PC-9 (cell line): ENCODE data around the gene UBN2. TPM values are rescaled to one million over a fixed set of nuclear protein-coding genes. Genes with fewer than 3 reads are reported as not detected.

Source experiments
- BruUV-seq: library from RNA; stranded (reverse); fragments of 400-500 nt; replicated peaks from 2 replicates; lab custom pipeline; 2021; lab: Mats Ljungman, UMichigan
- CTCF ChIA-PET: fragments of 300-600 bp; sonication (Branson Sonifier 250); formaldehyde crosslinking; loops from one replicate; lab custom pipeline; 2022; ENCODE audit warnings: antibody characterized with exemption; lab: Charles Lee
- POLR2A ChIA-PET: fragments of 300-600 bp; sonication (Branson Sonifier 250); formaldehyde crosslinking; loops from one replicate; lab custom pipeline; 2022; ENCODE audit warnings: antibody characterized with exemption; ENCODE audit not compliant: unreplicated experiment; lab: Charles Lee
- DNase-seq, 2 experiments: peaks; one replicate each; pipeline versions ENCODE4 v3.0.0 to v3.0.0-alpha.2; 2015 to 2022; ENCODE audit warnings: mixed read lengths in 1 of 2
- H2AFZ ChIP-seq: fragments of 200-600 bp; sonication (generic); 2 replicates; pipeline ENCODE4 v1.8.1; 2017; ENCODE audit warnings: antibody characterized with exemption
- H3F3A ChIP-seq: fragments of 200-600 bp; sonication (generic); 2 replicates; pipeline ENCODE4 v1.8.1; 2017; ENCODE audit warnings: antibody characterized with exemption, mild to moderate bottlenecking, low read depth; ENCODE audit not compliant: insufficient read depth
- H3K27ac ChIP-seq: fragments of 200-600 bp; sonication (generic); 2 replicates; pipeline ENCODE4 v1.6.1; 2016; ENCODE audit warnings: mixed run types
- H3K27me3 ChIP-seq: fragments of 200-600 bp; sonication (generic); 2 replicates; pipeline ENCODE4 v1.6.1; 2016; ENCODE audit warnings: low read depth, mixed run types; ENCODE audit not compliant: insufficient read depth
- H3K36me3 ChIP-seq: fragments of 200-600 bp; sonication (generic); 2 replicates; pipeline ENCODE4 v1.6.1; 2016; ENCODE audit warnings: low read depth, mixed run types
- H3K4me1 ChIP-seq: fragments of 200-600 bp; sonication (generic); replicated peaks from 2 replicates; pipeline ENCODE4 v1.6.1; 2016; ENCODE audit warnings: mixed run types; ENCODE audit not compliant: insufficient read depth
- H3K4me2 ChIP-seq: fragments of 200-600 bp; sonication (generic); 2 replicates; pipeline ENCODE4 v1.6.1; 2017; ENCODE audit warnings: mixed run types
- H3K4me3 ChIP-seq: fragments of 200-600 bp; sonication (generic); 2 replicates; pipeline ENCODE4 v1.6.1; 2016; ENCODE audit warnings: mixed run types
- H3K79me2 ChIP-seq: fragments of 200-600 bp; sonication (generic); 2 replicates; pipeline ENCODE4 v1.6.1; 2017; ENCODE audit warnings: low read depth, mixed run types
- H3K9me2 ChIP-seq: fragments of 200-600 bp; sonication (generic); 2 replicates; pipeline ENCODE4 v1.8.1; 2017; ENCODE audit warnings: mild to moderate bottlenecking; ENCODE audit not compliant: insufficient read depth
- H3K9me3 ChIP-seq: fragments of 200-600 bp; sonication (generic); 2 replicates; pipeline ENCODE4 v1.8.1; 2016; ENCODE audit warnings: low read depth; ENCODE audit not compliant: insufficient read depth
- H4K20me1 ChIP-seq: fragments of 200-600 bp; sonication (generic); 2 replicates; pipeline ENCODE4 v1.8.1; 2017; ENCODE audit not compliant: insufficient read depth
- EZH2 ChIP-seq: fragments of 200-600 bp; sonication (generic); IDR thresholded peaks from 2 replicates; pipeline ENCODE4 v1.8.0; 2017; ENCODE audit warnings: antibody characterized with exemption, low read depth
- intact Hi-C: fragments of 100-400 bp; cut with micrococcal nuclease; formaldehyde crosslinking; loops from one replicate; pipeline ENCODE4 v1.10.0; 2022; ENCODE audit not compliant: unreplicated experiment
- total RNA-seq: library from RNA; stranded (reverse); gene quantifications from 2 replicates; pipeline ENCODE4 v1.2.3, GENCODE V29; 2021
- TF ChIP-seq, protein P1 (sequence below): fragments of 200-600 bp; sonication (generic); conservative IDR thresholded peaks from 2 replicates; pipeline ENCODE4 v1.6.1; 2017; ENCODE audit warnings: mixed run types, antibody characterized with exemption, mild to moderate bottlenecking, moderate library complexity

Gene UBN2
- total RNA-seq, 1 experiment from 2014 or later = 34.1 TPM

DNA sequence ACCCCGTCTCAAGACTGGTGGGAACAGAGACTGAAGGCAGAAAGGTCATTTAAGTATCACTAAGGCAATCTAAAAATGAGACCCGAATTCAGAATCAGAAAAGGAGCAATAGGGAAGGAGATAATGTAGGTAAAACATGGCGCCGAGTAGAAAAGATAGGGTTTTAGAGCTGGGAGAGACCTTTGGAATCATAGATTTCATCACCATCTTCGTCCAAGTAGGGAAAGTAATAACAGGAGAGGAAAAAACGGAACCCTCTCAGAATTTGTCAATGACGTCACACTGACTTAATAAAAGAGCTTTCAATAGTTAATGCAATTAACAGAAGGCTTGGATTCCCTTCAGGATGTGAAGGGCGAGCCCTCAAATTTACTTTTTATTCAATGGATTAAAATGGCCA, 1.0 kb upstream of the UBN2 start:
- H3K27ac ChIP-seq = peak overlapping the region; percentile 41; the same call in 1 of the 2 replicates
- POLR2A ChIA-PET = interaction anchor here (0.7 kb wide), 1 partner anchor 96 kb away, joined by 5 read pairs; no protein-coding TSS in a partner anchor
- peak overlapping the region; percentile 83 for H3K4me2 ChIP-seq
- H3F3A ChIP-seq = peaks cover 22% of the 10 kb centered on the region; the same call in 1 of the 2 replicates
- BruUV-seq = no TSS peak
- H3K36me3 ChIP-seq = no peaks in the 10 kb centered on the region
- H3K79me2 ChIP-seq = peaks cover 29% of the 10 kb centered on the region
- no peaks in the 10 kb centered on the region for H3K9me3 ChIP-seq
- peak overlapping the region; percentile 98 for H3K4me3 ChIP-seq
- H4K20me1 ChIP-seq = peaks cover 13% of the 10 kb centered on the region
- intact Hi-C loops = loop anchor here (5.0 to 10.0 kb wide), 3 partner anchors 98 to 1655 kb away; a partner anchor contains a TSS
- H3K9me2 ChIP-seq = no peaks in the 10 kb centered on the region
- peak overlapping the region; percentile 100; the same call in 1 of the 2 replicates for H2AFZ ChIP-seq
- no peaks in the 10 kb centered on the region for H3K27me3 ChIP-seq
- peaks cover 35% of the 10 kb centered on the region for H3K4me1 ChIP-seq
- CTCF ChIA-PET = no interaction called here
- no peak for TF ChIP-seq EZH2
- TF ChIP-seq, protein P1, sequence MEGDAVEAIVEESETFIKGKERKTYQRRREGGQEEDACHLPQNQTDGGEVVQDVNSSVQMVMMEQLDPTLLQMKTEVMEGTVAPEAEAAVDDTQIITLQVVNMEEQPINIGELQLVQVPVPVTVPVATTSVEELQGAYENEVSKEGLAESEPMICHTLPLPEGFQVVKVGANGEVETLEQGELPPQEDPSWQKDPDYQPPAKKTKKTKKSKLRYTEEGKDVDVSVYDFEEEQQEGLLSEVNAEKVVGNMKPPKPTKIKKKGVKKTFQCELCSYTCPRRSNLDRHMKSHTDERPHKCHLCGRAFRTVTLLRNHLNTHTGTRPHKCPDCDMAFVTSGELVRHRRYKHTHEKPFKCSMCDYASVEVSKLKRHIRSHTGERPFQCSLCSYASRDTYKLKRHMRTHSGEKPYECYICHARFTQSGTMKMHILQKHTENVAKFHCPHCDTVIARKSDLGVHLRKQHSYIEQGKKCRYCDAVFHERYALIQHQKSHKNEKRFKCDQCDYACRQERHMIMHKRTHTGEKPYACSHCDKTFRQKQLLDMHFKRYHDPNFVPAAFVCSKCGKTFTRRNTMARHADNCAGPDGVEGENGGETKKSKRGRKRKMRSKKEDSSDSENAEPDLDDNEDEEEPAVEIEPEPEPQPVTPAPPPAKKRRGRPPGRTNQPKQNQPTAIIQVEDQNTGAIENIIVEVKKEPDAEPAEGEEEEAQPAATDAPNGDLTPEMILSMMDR = no peak
- no peak for DNase-seq

DNA sequence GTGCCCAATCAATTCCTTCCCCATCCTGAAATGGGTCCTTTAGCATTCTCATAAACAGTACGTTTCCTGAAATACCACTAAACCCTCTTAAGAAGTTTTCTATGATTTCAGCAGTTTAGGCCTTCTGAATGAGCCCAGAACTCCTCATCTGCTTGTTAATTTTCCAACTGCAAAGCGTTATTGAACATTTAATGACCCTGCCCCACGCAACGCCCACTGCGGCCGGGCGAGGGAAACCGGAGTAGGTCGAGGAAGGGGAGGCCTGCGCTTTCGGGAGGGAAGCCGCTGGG, 608 bp upstream of the UBN2 start:
- BruUV-seq = TSS peak; percentile 88
- ChIA-PET CTCF (no interaction called here), POLR2A (no interaction called here)
- no peak for DNase-seq
- peaks cover 36% of the 10 kb centered on the region for H3K4me1 ChIP-seq
- peaks cover 22% of the 10 kb centered on the region; the same call in 1 of the 2 replicates for H3F3A ChIP-seq
- H4K20me1 ChIP-seq = peaks cover 13% of the 10 kb centered on the region
- peaks cover 32% of the 10 kb centered on the region for H3K79me2 ChIP-seq
- peak overlapping the region; percentile 83 for H3K4me2 ChIP-seq
- H3K4me3 ChIP-seq = peak overlapping the region; percentile 98
- TF ChIP-seq, protein P1 = no peak
- no peak for TF ChIP-seq EZH2
- H3K9me2 ChIP-seq = no peaks in the 10 kb centered on the region
- intact Hi-C loops = loop anchor here (5.0 to 10.0 kb wide), 3 partner anchors 98 to 1654 kb away; a partner anchor contains a TSS
- H3K9me3 ChIP-seq = no peaks in the 10 kb centered on the region
- no peaks in the 10 kb centered on the region for H3K36me3 ChIP-seq
- H3K27me3 ChIP-seq = no peaks in the 10 kb centered on the region
- H3K27ac ChIP-seq = peak overlapping the region; percentile 41
- peak overlapping the region; percentile 100 for H2AFZ ChIP-seq

DNA sequence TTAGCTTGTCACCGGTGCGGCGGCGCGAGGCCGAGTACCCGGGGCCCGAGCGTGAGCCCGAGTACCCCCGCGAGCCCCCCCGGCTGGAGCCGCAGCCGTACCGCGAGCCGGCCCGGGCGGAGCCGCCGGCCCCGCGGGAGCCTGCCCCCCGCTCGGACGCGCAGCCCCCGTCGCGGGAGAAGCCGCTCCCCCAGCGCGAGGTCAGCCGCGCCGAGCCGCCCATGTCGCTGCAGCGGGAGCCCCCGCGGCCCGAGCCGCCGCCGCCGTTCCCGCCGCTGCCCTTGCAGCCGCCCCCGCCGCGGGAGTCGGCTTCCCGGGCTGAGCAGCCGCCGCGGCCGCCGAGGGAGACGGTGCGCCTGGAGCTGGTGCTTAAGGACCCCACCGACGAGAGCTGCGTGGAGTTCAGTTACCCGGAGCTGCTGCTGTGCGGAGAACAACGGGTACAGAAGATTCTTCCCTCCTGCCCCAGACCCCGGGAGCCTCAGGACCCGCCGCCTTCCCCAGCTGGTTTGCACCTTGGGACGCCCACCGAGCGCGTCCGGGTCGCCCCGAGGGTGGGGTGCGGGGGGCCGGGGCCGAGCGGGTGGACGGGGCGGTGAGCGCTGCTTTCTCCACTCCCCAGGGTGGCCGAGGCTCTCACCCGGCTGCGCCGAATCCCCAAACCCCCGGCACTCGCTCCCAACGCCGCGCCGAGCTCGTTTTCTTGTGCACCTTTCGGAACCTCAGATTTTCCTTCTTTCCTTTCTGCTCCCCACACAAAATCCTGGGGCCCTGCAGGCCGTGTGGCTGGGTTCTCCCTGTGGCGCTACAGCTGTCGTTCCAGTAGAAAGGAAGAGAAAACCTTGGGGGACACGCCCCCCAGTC, 708 bp downstream of the UBN2 start:
- Histone ChIP-seq H3K4me3 (peak overlapping the region; percentile 98), H2AFZ (peak overlapping the region; percentile 100), H3K9me3 (no peaks in the 10 kb centered on the region), H3K9me2 (no peaks in the 10 kb centered on the region), H3K27me3 (no peaks in the 10 kb centered on the region), H3K27ac (peak overlapping the region; percentile 47; the same call in 1 of the 2 replicates), H3K36me3 (no peaks in the 10 kb centered on the region), H3K79me2 (peaks cover 42% of the 10 kb centered on the region), H4K20me1 (peaks cover 21% of the 10 kb centered on the region), H3K4me1 (peaks cover 45% of the 10 kb centered on the region), H3F3A (peaks cover 22% of the 10 kb centered on the region; the same call in 1 of the 2 replicates), H3K4me2 (peak overlapping the region; percentile 83)
- no TSS peak for BruUV-seq
- DNase-seq = peak in 1 of 2 experiments; percentile 49
- ChIA-PET CTCF (interaction anchor here (0.7 kb wide), 1 partner anchor 126 kb away, joined by 3 read pairs; no protein-coding TSS in a partner anchor), POLR2A (no interaction called here)
- TF ChIP-seq, protein P1 = no peak
- no peak for TF ChIP-seq EZH2
- intact Hi-C loops = loop anchor here (1.0 to 10.0 kb wide), 5 partner anchors 99 to 1653 kb away; partner anchors contain the start of gene ZC3HAV1
